ENCODE results near the gene ZNF423.

The ZNF423 gene

GRCh38 chr16:49730772-49731171, 125.1 kb downstream of the ZNF423 start:
- no peak for DNase-seq (ENCODE audit: low read depth in 1 of 2, low spot score in 1 of 2)

DNA sequence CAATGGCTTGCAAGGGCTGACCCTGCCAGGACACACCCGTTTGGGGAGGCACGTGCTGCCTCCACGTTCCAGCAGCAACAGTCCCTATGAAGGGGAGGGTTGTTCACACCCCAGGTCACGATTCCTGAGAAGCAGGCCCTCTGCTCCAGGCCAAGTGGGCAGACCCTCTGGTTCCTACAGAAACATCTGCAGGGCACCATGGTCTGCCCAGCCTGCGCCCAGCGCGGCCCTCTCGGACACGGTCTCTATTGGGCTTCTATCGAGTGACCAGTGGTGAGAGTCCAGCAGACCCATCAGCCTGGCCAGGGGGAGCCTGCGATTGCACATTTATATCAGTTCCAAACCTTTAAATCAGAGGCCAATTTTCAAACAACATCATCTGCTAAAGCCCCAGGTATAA, 128.3 kb downstream of the ZNF423 start:
- no peak for DNase-seq (ENCODE audit: low read depth in 1 of 2, low spot score in 1 of 2)

DNA sequence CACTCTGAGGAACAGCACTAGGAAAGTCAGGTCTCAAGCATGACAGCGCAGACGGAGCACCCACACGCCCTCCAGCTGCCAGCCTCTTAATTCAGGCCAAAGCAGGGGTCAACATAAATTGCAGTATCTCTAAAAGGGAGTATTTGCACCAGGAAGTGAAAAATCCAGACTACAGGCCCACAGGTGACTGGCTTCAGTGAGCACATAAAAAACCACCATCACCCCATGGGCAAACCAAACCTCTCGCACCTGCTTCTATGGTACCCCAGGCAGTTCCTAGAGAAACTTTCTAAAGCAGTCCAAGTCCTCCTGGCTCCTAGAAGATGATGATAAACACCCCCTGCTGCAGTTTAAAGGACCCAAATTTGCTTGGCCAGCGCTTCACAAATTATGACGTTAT, 129.8 kb downstream of the ZNF423 start:
- DNase-seq (ENCODE audit: low read depth in 1 of 2, low spot score in 1 of 2): no peak

- DNase-seq (ENCODE audit: low read depth in 1 of 2, low spot score in 1 of 2): no peak
These were observed 130.3 kb downstream of the ZNF423 start for GRCh38 chr16:49725651-49726050.

GRCh38 chr16:49724774-49725173, 131.1 kb downstream of the ZNF423 start:
- no peak for DNase-seq (ENCODE audit: low read depth in 1 of 2, low spot score in 1 of 2)

- no peak for DNase-seq (ENCODE audit: low read depth in 1 of 2, low spot score in 1 of 2)
These were observed 132.6 kb downstream of the ZNF423 start for GRCh38 chr16:49723310-49723709.

DNA sequence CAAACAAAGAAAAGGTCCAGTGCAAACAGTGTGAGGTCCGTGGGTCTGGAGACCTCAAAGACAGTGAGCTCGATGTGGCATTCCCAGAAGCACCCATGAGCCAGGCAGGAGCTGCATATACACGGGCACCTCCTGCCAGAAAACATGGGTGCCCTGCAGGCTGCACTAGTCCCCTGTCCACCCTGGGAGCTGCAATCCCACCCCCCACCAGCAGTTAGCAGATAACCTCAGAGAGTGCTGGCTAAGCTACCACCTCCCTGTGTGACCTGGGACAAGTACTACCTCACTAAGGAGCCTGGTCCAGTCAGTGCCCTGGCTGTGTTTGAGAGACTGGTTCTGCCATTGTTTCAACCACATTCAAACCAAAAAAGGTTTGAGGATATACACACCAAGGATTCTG, 135.7 kb downstream of the ZNF423 start:
- no peak for DNase-seq (ENCODE audit: low read depth in 1 of 2, low spot score in 1 of 2)

DNA sequence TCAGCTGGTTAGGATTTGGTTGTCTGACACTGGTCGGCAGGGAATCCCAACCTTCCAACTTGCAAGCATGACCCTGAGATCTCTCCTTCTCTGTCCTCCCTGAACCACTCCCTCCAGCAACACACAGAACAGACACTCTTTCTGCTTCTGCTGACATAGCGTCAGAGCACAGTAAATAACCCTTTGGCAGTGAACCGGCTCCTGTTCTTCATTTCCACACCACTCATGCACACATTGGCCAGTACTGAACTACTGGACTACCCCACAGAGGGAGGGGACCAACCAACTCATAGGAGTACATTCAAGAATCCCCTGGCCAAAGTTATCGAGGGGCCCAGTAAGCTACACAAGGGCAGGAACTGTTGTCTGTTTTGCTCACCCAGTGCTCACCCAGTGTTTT, 138.2 kb downstream of the ZNF423 start:
- no peak for DNase-seq (ENCODE audit: low read depth in 1 of 2, low spot score in 1 of 2)

DNA sequence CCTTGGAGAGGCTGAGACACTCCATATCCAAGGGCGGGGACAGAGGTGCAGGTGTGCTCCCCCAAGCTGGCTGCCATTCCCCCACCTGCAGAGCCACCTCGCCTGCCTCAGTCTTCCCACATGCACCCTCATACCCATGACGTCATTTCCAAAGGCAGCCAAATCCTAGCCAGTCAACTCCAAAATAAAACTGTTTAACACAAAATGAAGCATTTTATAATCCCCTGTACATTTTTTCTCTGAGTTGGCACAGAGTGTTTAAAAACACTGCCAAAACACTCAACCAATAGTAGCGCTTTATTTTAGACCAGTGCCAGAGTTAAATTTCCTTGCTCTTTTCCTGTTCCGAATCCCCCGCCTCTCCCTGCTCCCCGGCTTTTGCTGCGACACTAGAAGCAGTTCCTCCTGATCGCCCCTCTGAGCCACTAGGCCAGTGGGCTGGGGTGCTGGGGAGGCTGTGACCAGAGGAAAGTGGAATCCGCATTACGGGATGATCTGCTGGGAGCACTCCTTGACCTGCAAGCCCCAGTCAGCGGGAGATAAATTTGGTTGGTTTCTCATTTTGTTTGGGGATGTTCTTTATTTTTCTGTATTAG, 139.5 kb downstream of the ZNF423 start:
- DNase-seq (ENCODE audit: low read depth in 1 of 2, low spot score in 1 of 2): no peak

- no peak for DNase-seq (ENCODE audit: low read depth in 1 of 2, low spot score in 1 of 2)
These were observed 142.1 kb downstream of the ZNF423 start for GRCh38 chr16:49713770-49714169.

DNA sequence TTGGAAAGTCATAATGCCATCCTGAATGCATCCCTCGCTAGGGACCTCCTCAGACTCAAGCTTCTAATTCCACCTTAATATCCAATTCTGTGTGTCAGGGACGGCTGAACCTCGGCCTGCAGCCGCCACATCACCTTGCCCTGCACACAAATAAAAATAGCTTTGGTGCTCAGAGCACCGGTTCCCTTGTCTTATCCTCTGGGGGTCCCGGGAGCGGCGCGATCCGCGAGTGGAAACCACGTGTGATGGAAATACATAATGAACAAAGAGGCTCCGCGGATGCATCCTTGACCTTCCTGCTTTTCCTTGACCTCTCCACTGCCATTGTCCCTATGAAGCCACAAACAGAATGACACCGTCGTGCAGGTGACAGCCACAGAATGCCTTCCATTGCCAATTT, 143.4 kb downstream of the ZNF423 start:
- DNase-seq (ENCODE audit: low read depth in 1 of 2, low spot score in 1 of 2): no peak

- DNase-seq (ENCODE audit: low read depth in 1 of 2, low spot score in 1 of 2): no peak
These were observed 143.8 kb downstream of the ZNF423 start for GRCh38 chr16:49712106-49712505.

DNA sequence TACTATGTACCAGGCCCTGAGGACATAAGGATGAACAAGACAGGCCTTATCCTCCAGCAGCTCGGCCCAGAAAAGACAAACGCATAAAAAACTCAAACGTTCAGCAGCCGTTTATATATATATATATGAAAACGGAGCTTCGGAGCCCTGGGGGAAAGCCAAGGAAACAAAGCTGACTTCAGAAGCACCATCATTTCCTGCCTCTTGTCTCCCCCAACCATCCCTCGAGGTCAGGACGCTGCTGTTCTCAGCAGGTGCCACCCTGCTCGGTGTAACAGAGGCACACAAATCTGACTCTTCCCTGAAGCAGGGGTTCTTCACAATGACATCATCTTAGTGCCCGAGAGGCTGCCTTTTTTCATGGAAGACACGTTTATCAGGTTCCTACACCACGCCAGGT, 146.9 kb downstream of the ZNF423 start:
- DNase-seq (ENCODE audit: low read depth in 1 of 2, low spot score in 1 of 2): no peak

DNA sequence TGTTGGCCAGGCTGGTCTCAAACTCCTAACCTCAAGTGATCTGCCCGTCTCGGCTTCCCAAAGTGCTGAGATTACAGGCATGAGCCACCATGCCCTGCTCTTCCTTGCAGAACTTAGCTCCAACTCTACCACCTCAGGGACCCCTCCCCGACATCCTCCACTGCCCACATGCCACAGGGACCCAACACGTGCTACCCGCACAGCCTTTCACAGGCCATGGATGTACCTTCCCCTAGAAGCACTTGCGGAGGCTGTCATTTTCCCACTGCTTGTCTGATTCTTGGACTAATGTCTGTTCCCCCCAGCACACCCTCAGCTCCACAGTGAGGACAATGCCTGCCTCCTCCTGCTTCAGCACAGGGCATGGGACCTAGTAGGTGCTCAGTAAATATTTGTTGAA, 147.4 kb downstream of the ZNF423 start:
- no peak for DNase-seq (ENCODE audit: low read depth in 1 of 2, low spot score in 1 of 2)

- no peak for DNase-seq (ENCODE audit: low read depth in 1 of 2, low spot score in 1 of 2)
These were observed 149.1 kb downstream of the ZNF423 start for GRCh38 chr16:49706620-49707355.

DNA sequence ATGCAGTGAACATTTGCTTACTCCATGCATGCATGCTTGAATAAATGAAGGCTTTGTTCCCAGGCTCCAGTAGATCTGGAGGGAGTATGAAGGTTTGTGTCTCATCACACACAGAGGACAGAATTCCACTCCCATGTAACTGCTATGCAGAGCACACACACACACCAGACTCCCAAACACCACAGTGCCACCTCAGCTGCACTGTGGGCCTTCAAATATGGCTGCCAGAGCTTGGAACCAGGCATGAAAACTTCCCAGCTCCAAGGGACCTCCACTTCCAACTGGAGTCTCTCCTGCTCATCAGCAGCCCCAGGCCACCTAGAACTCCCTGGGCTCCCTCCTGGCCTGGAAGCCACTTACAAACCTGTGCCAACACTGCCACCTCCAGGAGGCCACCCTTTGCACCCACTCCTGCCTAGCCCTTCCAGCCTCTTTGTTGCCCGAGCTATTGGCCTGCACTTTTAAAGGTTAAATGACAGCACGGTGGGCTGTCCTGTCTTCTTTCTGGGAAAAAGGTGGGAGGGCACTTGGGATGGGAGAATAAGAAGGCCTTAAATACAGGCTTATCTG, 151.2 kb downstream of the ZNF423 start:
- no peak for DNase-seq (ENCODE audit: low read depth in 1 of 2, low spot score in 1 of 2)

- no peak for DNase-seq (ENCODE audit: low read depth in 1 of 2, low spot score in 1 of 2)
These were observed 152.4 kb downstream of the ZNF423 start for GRCh38 chr16:49703483-49703882.

DNA sequence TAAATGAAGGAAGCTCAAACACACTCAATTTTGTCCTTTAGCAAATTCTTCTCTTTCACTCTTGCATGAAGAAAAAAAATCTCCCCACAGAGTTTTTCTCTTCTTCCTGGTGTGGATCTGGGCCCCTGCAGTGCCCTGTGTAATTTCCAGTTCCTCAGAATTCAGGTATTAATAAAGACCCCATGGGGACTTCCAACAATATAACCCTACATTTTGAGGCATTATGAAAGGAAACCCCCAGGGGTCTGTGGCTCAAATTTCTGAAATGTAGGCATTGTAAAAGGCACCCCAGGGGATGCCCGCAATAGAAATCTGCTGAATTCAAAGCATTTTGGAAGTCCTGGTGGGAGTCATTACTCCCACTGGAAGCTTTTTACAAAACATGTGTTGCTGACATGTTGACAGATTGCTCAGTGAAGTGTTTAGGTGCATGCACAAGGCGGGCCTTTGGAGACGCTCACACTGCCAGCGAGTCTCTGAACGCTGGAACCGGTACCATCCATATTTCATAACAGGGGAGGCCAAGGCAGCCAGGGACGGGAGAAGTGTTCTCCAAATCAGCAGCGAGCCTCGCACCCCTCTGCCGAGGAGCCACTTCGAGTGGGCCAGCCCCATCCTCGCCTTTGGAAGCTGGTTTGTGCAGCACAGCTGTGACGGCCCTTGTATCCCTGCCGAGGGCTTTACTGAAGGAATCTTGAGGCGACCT, 154.0 kb downstream of the ZNF423 start:
- no peak for DNase-seq (ENCODE audit: low read depth in 1 of 2, low spot score in 1 of 2)

DNA sequence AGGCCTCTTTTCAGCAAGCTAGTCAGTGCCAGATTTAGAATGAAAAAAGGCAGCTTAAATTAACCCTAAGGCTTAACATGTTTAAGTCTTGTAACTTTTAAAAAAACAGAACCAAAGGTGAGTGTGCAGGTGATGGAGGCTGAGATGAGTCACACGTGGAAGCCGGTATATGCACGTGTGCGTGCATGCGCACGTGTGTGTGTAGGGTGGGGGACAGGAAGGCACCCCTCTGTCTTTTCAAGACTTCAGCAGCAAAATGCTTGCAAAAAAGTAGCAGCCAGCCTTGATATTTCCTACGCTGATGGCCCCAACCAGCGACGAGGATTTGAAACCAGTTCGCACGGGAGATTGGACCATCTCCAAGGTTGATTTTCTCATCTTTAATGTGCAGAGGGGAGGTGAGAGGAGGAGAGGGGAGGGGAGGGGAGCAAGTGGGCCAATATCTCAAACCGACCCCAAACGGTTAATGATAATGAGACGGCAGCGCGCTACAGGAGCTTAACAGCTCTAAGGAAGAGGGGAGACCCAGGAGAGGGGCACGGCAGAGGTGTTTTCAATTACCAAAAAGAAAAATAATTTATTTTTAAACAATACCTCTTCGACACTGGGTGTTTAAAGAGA, 154.7 kb downstream of the ZNF423 start:
- no peak for DNase-seq (ENCODE audit: low read depth in 1 of 2, low spot score in 1 of 2)

DNA sequence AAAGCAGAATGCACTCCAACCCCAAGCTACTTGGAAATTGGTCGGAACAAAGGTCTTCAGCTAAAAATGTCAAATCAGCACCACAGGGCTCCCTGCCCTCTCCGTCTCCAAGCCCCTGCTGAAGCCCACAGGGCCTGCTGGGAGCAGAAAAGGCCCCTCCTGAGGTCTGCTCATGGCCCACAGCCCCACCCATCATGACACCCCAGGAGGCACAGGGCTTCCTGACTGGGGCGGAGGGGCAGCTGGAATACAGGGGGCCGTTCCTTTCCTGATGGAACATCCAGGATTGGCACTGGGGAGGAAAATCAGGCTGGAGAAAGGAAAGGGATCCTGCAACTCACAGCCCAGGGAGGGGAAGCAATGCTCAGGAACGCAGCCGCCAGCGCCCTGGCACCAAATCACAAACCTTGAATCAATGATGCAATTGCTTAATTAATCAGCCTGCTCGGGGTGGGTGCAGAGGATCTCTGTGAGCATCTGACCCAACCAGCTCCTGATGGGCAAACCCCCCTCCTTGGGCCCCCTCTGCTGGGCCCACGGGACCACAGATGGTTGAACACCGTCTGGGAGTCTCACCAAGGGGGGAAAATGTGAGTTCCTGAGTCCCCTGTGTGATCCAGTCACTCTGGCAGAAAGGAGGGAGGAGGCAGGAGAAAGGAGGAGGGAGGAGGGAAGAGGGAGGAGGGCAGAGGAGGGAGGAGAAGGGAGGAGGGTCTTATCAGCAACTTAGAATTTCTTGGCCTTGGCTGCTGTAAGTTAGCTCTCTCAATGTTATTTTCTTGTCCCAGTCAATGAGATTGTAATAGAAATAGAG, 155.5 kb downstream of the ZNF423 start:
- no peak for DNase-seq (ENCODE audit: low read depth in 1 of 2, low spot score in 1 of 2)

GRCh38 chr16:49699841-49700175, 156.1 kb downstream of the ZNF423 start:
- no peak for DNase-seq (ENCODE audit: low read depth in 1 of 2, low spot score in 1 of 2)

Data from activated T-helper 1 cell treated with anti-CD3 and anti-CD28 coated beads, Interleukin-2, amount 50 U/mL, for 16 hours (primary cell).